A549 (cell line): ENCODE data around the gene FOXC2. TPM values are rescaled to one million over a fixed set of nuclear protein-coding genes. Genes with fewer than 3 reads are reported as not detected.

Experiments
- ATAC-seq, 2 experiments: fragments of 200-7000 bp in 1 of 2; fragments of >200 bp in 1 of 2; cut with Nextera tagmentation in 1 of 2; cut with Tn5 transposase in 1 of 2; 3 replicates each; pipeline versions ENCODE4 v1.8.0 to v1.9.1; 2018 to 2020; ENCODE audit warnings: mild to moderate bottlenecking in 1 of 2, moderate library complexity in 1 of 2
- CTCF ChIA-PET: fragments of 300-600 bp; sonication (Branson Sonifier 250); formaldehyde crosslinking; extraction: SDS; loops from one replicate; lab custom pipeline; 2021; ENCODE audit warnings: antibody characterized with exemption, inconsistent platforms; lab: Yijun Ruan, JAX
- POLR2A ChIA-PET: fragments of 350-600 bp; formaldehyde crosslinking; extraction: SDS; loops from one replicate; lab custom pipeline; 2021; ENCODE audit warnings: antibody characterized with exemption, inconsistent platforms; lab: Yijun Ruan, JAX
- DNase-seq, 2 experiments: peaks; one replicate each; pipeline versions ENCODE4 v3.0.0 to v3.0.0-alpha.2; 2011 to 2016; ENCODE audit warnings: low read depth in 1 of 2, low spot score in 1 of 2
- FAIRE-seq: peaks from 2 replicates; lab custom pipeline; 2011; peaks lifted over from hg19 to GRCh38; lab: Jason Lieb, UNC
- H3K27ac ChIP-seq, 2 experiments: fragments of >200 bp; sonication (Bioruptor Twin); formaldehyde crosslinking; 3 replicates each; pipeline ENCODE4 v1.5.1; 2016 to 2017
- H3K4me1 ChIP-seq: fragments of >200 bp; sonication (Bioruptor Twin); formaldehyde crosslinking; 3 replicates; pipeline ENCODE4 v1.6.1; 2016
- H3K4me2 ChIP-seq: fragments of >200 bp; sonication (Bioruptor Twin); formaldehyde crosslinking; 3 replicates; pipeline ENCODE4 v1.6.1; 2016
- H3K4me3 ChIP-seq: fragments of >200 bp; sonication (Bioruptor Twin); formaldehyde crosslinking; 3 replicates; pipeline ENCODE4 v1.5.1; 2016
- H3K9me3 ChIP-seq: fragments of >200 bp; sonication (Bioruptor Twin); formaldehyde crosslinking; 3 replicates; pipeline ENCODE4 v1.6.1; 2016
- ATOH8 ChIP-seq: fragments of 250-450 bp; sonication (Bioruptor Pico); IDR thresholded peaks from 2 replicates; pipeline ENCODE4 v1.5.0; 2020; ENCODE audit warnings: low read depth, mild to moderate bottlenecking, moderate library complexity
- CBX2 ChIP-seq: fragments of 200-600 bp; sonication (generic); IDR thresholded peaks from 2 replicates; pipeline ENCODE4 v1.6.1; 2016; ENCODE audit warnings: low read depth, mild to moderate bottlenecking, borderline replicate concordance
- CEBPB ChIP-seq, 2 experiments: fragments of >200 bp in 1 of 2; sonication (Bioruptor Twin) in 1 of 2; formaldehyde crosslinking in 1 of 2; IDR thresholded peaks; 2 replicates each; pipeline ENCODE4 v1.6.1; 2012 to 2016
- CHD2 ChIP-seq: fragments of 150-350 bp; IDR thresholded peaks from 2 replicates; pipeline ENCODE4 v1.6.1; 2014; ENCODE audit warnings: low read length; ENCODE audit not compliant: partially characterized antibody
- CHD4 ChIP-seq: fragments of 200-600 bp; sonication (generic); IDR thresholded peaks from 2 replicates; pipeline ENCODE4 v1.6.1; 2016; ENCODE audit warnings: antibody characterized with exemption, mild to moderate bottlenecking, borderline replicate concordance
- CTCF ChIP-seq: fragments of >200 bp; sonication (Bioruptor Twin); formaldehyde crosslinking; IDR thresholded peaks from 3 replicates; pipeline ENCODE4 v1.5.1; 2016
- E2F6 ChIP-seq: IDR thresholded peaks from 2 replicates; pipeline ENCODE4 v1.6.1; 2012; ENCODE audit warnings: low read depth, borderline replicate concordance
- EHF ChIP-seq: fragments of 250-450 bp; sonication (Bioruptor Pico); IDR thresholded peaks from 2 replicates; pipeline ENCODE4 v1.5.0; 2020; ENCODE audit warnings: mild to moderate bottlenecking
- ELK1 ChIP-seq: fragments of 150-350 bp; IDR thresholded peaks from 2 replicates; pipeline ENCODE4 v1.6.1; 2014; ENCODE audit warnings: low read depth, mild to moderate bottlenecking, low read length
- FOSL2 ChIP-seq, 2 experiments: fragments of 450-650 bp in 1 of 2; fragments of >200 bp in 1 of 2; sonication (Bioruptor Twin) in 1 of 2; formaldehyde crosslinking; IDR thresholded peaks; 2 replicates each; pipeline versions ENCODE4 v1.5.0 to v1.6.1; 2016 to 2020; ENCODE audit warnings: mild to moderate bottlenecking in 1 of 2, moderate library complexity in 1 of 2
- HES2 ChIP-seq: fragments of >200 bp; sonication (Bioruptor Twin); formaldehyde crosslinking; IDR thresholded peaks from 2 replicates; pipeline ENCODE4 v1.6.1; 2016
- HMGXB4 ChIP-seq: fragments of 250-450 bp; sonication (Bioruptor Pico); IDR thresholded peaks from 2 replicates; pipeline ENCODE4 v1.5.0; 2021; ENCODE audit warnings: mild to moderate bottlenecking, moderate library complexity, borderline replicate concordance
- HOXA7 ChIP-seq: fragments of 250-450 bp; sonication (Bioruptor Pico); IDR thresholded peaks from 2 replicates; pipeline ENCODE4 v1.5.0; 2020; ENCODE audit warnings: mild to moderate bottlenecking, moderate library complexity
- HOXB5 ChIP-seq: fragments of 250-450 bp; sonication (Bioruptor Pico); IDR thresholded peaks from 2 replicates; pipeline ENCODE4 v1.5.0; 2020; ENCODE audit warnings: mild to moderate bottlenecking, moderate library complexity
- JUNB ChIP-seq: fragments of >200 bp; sonication (Bioruptor Twin); formaldehyde crosslinking; IDR thresholded peaks from 2 replicates; pipeline ENCODE4 v1.6.1; 2016
- KDM5A ChIP-seq: fragments of 200-600 bp; sonication (generic); IDR thresholded peaks from 2 replicates; pipeline ENCODE4 v1.6.1; 2016; ENCODE audit warnings: antibody characterized with exemption, mild to moderate bottlenecking
- MAX ChIP-seq: IDR thresholded peaks from 2 replicates; pipeline ENCODE4 v1.6.1; 2012
- MAZ ChIP-seq: fragments of 150-350 bp; IDR thresholded peaks from 2 replicates; pipeline ENCODE4 v1.6.1; 2014; ENCODE audit warnings: antibody characterized with exemption, low read depth, low read length, borderline replicate concordance
- MYC ChIP-seq: IDR thresholded peaks from 2 replicates; pipeline ENCODE4 v1.6.1; 2012; ENCODE audit warnings: mild to moderate bottlenecking, inconsistent platforms, low read length, improper control_type of control experiment, borderline replicate concordance
- NPAS2 ChIP-seq: fragments of 250-450 bp; sonication (Bioruptor Pico); IDR thresholded peaks from 2 replicates; pipeline ENCODE4 v1.8.0; 2022; ENCODE audit warnings: mild to moderate bottlenecking, moderate library complexity, borderline replicate concordance
- NR3C1 ChIP-seq: fragments of >200 bp; sonication (Bioruptor Twin); formaldehyde crosslinking; IDR thresholded peaks from 3 replicates; pipeline ENCODE4 v1.6.1; 2017
- PBX3 ChIP-seq: IDR thresholded peaks from 2 replicates; pipeline ENCODE4 v1.6.1; 2012
- PHF8 ChIP-seq: fragments of 200-600 bp; sonication (generic); IDR thresholded peaks from 2 replicates; pipeline ENCODE4 v1.6.1; 2016; ENCODE audit warnings: low read depth, mild to moderate bottlenecking, antibody characterized with exemption, moderate library complexity, borderline replicate concordance
- POLR2AphosphoS2 ChIP-seq: conservative IDR thresholded peaks from 2 replicates; pipeline ENCODE4 v1.6.1; 2012; ENCODE audit warnings: low read length, improper control_type of control experiment, inconsistent platforms
- RARB ChIP-seq: fragments of 250-450 bp; sonication (Bioruptor Pico); IDR thresholded peaks from 2 replicates; pipeline ENCODE4 v1.8.0; 2021; ENCODE audit warnings: mild to moderate bottlenecking, moderate library complexity
- RCOR1 ChIP-seq: fragments of 150-350 bp; IDR thresholded peaks from 2 replicates; pipeline ENCODE4 v1.6.1; 2014; ENCODE audit warnings: antibody characterized with exemption, low read length, low read depth
- TP53 ChIP-seq: fragments of 250-450 bp; sonication (Bioruptor Pico); IDR thresholded peaks from 2 replicates; pipeline ENCODE4 v1.5.0; 2021; ENCODE audit warnings: mild to moderate bottlenecking, moderate library complexity
- ZC3H11A ChIP-seq: fragments of 450-650 bp; IDR thresholded peaks from 2 replicates; pipeline ENCODE4 v1.6.1; 2014; ENCODE audit warnings: antibody characterized with exemption, mild to moderate bottlenecking
- ZNF302 ChIP-seq: fragments of 250-450 bp; sonication (Bioruptor Pico); IDR thresholded peaks from 2 replicates; pipeline ENCODE4 v1.9.0; 2021; ENCODE audit warnings: inconsistent platforms, mild to moderate bottlenecking, moderate library complexity
- WGBS: methylation state at CpG from one replicate; pipeline ENCODE4 v1.1.6; 2017; ENCODE audit errors: missing lambda C conversion rate; 5-methylcytosine and 5-hydroxymethylcytosine counted together
- polyA plus RNA-seq, 4 experiments: library from polyadenylated mRNA; depleted of rRNA in 3 of 4; stranded (reverse); fragments of >200 nt; fragmentation: RNase III in 1 of 4; extraction: RNeasy Plus Mini Kit Qiagen cat#74134 plus additional on column Dnase treatment in 1 of 4; gene quantifications; 2 replicates in 3 of 4; 3 replicates in 1 of 4; pipeline ENCODE4 v1.2.3, GENCODE V29; 2011 to 2017

FOXC2 gene
- polyA plus RNA-seq, 2 of the 4 experiments (the other 2 are of a cell fraction): 0.06 to 0.28 TPM

GRCh38 chr16:86598607-86599565 is 32.3 kb downstream of the FOXC2 start:
- FAIRE-seq: no peak
- Histone ChIP-seq H3K4me2 (no peak overlapping the region), H3K4me1 (no peaks in the 10 kb centered on the region), H3K4me3 (no peak overlapping the region), H3K27ac (no peak overlapping the region), H3K9me3 (peaks cover 3% of the 10 kb centered on the region; the same call in 1 of the 3 replicates)
- 79% methylated on average over 22 of the region's 22 CpGs for WGBS
- CTCF ChIA-PET: interaction anchor here (0.6 kb wide), 1 partner anchor 680 kb away, joined by 3 read pairs; no protein-coding TSS in a partner anchor
- POLR2A ChIA-PET: no interaction called here
- ATAC-seq: no peak
- TF ChIP-seq ELK1: no peak
- no peak for TF ChIP-seq RCOR1
- no peak for TF ChIP-seq PHF8
- no peak for TF ChIP-seq NR3C1
- no peak for TF ChIP-seq EHF
- no peak for TF ChIP-seq CEBPB (IDR thresholded peaks at IDR 0.05)
- TF ChIP-seq TP53 (CRISPR knock-in tag): no peak
- no peak for TF ChIP-seq HMGXB4 (CRISPR knock-in tag)
- TF ChIP-seq POLR2AphosphoS2: no peak
- TF ChIP-seq MAZ: no peak
- no peak for TF ChIP-seq CHD2
- no peak for TF ChIP-seq ATOH8 (CRISPR knock-in tag)
- TF ChIP-seq CTCF: no peak
- TF ChIP-seq CBX2: no peak
- no peak for TF ChIP-seq FOSL2 (IDR thresholded peaks at IDR 0.05)
- TF ChIP-seq FOSL2 (CRISPR knock-in tag; IDR thresholded peaks at IDR 0.05): no peak
- no peak for TF ChIP-seq HES2
- TF ChIP-seq CHD4: no peak
- TF ChIP-seq NPAS2 (CRISPR knock-in tag): no peak
- TF ChIP-seq ZNF302 (CRISPR knock-in tag): no peak
- DNase-seq: no peak

- no peaks in the 10 kb centered on the region for H3K4me1 ChIP-seq
- H3K4me3 ChIP-seq: no peak overlapping the region
- H3K9me3 ChIP-seq: peaks cover 3% of the 10 kb centered on the region; the same call in 1 of the 3 replicates
- POLR2A ChIA-PET: no interaction called here
- H3K27ac ChIP-seq: no peak overlapping the region
- no peak for ATAC-seq
- no peak for DNase-seq
- 56% methylated on average over 2 of the region's 2 CpGs for WGBS
- CTCF ChIA-PET: no interaction called here
- no peak overlapping the region for H3K4me2 ChIP-seq
- FAIRE-seq: no peak
- TF ChIP-seq MAX (no peak), MYC (no peak), ZC3H11A (no peak), NPAS2 (CRISPR knock-in tag) (no peak), RARB (no peak), HOXA7 (no peak), KDM5A (no peak), CEBPB (IDR thresholded peaks at IDR 0.05) (no peak), JUNB (no peak), E2F6 (no peak), HOXB5 (CRISPR knock-in tag) (no peak), PHF8 (no peak), PBX3 (no peak)
Measured at GRCh38 chr16:86601356-86601755, 34.7 kb downstream of the FOXC2 start.
